ENCODE data around the gene LYRM1.
"Not testable (repeated sequence)": the region's sequence is repeated elsewhere in the genome, so short reads cannot be mapped to it uniquely, and the experiment has no call there.

Gene LYRM1, protein sequence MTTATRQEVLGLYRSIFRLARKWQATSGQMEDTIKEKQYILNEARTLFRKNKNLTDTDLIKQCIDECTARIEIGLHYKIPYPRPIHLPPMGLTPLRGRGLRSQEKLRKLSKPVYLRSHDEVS

GRCh38 chr16:20900299-20901067 lies at the start of gene LYRM1, which contains the start of gene DCUN1D3:
LYRM1 (plus strand) TSS chr16:20900771; CDS start chr16:20915556, 14,785 bp downstream.
DCUN1D3 (minus strand) TSS chr16:20900358; CDS start chr16:20862538, 37,820 bp downstream.
- DNase-seq (ENCODE audit: extremely low read depth in 1 of 2, low read depth in 1 of 2): peak; percentile 77 to 78

DNA sequence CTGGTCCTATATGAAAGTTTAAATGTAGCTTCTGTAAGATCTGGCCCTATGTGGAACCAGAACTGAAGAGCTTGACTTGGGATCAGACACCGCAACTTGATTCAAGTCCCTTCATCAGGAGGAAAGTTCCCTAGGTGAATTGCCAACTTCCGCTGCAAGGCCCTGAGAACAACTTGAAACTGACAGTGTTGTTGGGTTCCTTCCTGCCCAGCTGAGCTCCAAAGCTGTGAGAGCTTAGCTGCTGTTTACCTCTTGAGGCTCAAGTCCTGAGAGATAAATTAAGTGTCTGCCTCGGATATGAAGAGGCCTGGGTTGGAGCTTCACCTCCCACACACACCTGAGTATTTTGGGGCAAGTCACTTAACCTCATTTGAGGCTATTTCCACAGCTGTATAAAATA lies 49.6 kb upstream of the LYRM1 start:
- DNase-seq (ENCODE audit: extremely low read depth in 1 of 2, low read depth in 1 of 2): no peak

DNA sequence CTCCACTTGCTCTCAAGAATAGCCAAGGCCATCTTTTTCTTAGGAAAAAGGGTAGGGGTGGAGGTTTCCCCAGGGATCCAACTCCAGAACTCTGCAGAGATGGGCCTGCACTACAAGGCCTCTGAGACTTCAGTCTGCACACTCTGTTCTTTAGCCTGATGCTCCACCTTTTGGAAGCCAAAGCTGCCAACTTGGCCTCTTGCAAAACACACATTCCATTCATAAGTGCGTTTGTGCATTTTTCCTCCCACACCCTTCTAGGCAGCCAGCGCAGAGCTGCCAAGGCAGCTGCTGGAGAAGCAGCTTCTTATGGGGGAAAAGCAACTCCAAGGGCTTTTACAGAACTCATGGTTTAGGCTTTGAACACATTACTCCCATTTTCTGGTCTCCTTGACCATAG lies 49.0 kb upstream of the LYRM1 start:
- DNase-seq (ENCODE audit: extremely low read depth in 1 of 2, low read depth in 1 of 2): no peak

DNA sequence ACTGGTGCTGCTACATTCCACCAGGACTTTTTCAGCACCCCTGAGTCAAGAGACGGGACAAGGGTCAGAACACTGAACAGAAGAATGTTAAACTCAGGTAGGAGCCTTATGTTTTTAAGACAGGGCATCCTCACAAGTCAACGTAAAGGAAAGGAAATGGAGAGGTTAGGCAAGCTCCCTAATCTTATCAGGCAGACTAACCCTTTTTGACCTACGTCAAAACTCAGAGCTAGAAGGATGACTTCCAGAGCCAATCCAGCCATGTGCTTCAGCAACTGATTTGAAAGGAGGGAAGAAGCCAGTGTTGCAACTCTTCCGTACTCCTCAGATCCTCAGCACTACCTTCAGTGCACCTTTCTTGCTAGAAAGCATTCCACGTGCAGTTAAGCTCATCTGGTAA lies 47.4 kb upstream of the LYRM1 start:
- no peak for DNase-seq (ENCODE audit: extremely low read depth in 1 of 2, low read depth in 1 of 2)

DNA sequence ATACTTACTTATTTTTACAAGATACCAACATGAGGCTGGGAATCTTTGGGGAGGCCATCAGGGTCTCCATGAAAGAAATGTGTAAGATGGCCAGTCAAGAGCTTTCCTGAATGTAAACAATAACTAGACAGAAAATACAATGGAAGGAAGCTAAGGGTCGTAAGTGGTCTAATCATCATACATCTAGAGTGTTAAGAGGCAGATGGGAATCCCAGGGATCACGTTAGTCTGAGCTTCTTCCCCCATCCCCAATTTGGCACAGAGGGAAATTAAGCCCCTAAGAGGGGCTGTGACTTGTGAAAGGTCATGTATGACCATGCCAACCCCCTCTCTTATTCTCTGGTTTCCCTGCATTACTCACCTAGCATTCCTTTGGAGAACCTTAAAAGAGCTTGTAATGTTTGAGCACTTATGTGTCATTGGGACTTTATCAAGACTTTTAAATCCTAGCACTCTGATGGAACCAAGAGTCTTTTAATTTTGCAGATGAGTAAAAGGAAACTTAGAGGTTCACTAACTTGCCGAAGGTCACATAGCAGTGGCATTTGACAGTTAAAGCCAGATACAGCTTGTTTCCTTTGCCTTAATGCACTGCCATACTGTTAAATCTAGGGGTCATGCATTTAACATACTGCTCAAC lies 46.5 kb upstream of the LYRM1 start:
- no peak for DNase-seq (ENCODE audit: extremely low read depth in 1 of 2, low read depth in 1 of 2)

DNA sequence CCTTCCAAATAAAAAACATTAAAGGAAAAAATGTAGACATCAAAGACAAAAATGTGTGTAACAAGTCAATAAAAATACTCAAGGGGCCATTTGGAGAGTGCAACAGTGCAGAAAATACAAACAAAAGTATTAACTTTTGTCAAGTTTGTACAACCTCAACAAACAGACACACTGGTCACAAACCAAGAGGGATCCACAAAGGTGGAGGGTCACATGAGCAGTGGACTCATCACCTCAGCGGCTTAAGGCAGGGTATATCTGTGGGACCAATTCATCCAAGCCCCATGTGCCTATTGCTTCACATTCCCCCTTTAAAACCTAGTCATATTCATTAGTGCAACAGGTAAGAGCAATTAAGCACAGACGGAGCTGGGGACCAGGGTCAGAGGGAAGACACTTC lies 45.6 kb upstream of the LYRM1 start:
- no peak for DNase-seq (ENCODE audit: extremely low read depth in 1 of 2, low read depth in 1 of 2)

GRCh38 chr16:20857281-20857680 lies 43.3 kb upstream of the LYRM1 start:
- no peak for DNase-seq (ENCODE audit: extremely low read depth in 1 of 2, low read depth in 1 of 2)

- no peak for DNase-seq (ENCODE audit: extremely low read depth in 1 of 2, low read depth in 1 of 2)
Observed at GRCh38 chr16:20859229-20859628, 41.3 kb upstream of the LYRM1 start.

DNA sequence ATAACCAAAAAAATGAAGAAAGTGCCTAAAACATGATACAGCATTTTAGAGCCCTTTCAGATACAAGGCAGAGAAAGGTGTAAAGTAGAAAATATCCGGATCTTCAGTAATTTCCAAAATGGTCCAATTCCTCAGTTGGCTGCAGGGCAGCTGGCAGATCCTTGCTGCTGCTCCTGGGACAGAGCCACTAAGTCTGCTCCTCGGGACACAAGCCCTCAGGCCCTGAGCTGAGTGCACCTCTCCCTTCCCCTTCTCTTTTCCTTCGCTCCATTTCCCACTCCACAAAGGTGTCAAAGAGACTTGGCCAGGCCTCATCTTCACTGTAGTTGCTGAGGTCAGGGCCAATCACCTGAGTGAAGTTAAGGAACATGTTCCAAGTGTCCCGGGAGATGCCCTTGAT lies 40.9 kb upstream of the LYRM1 start:
- DNase-seq (ENCODE audit: extremely low read depth in 1 of 2, low read depth in 1 of 2): no peak

GRCh38 chr16:20860361-20860760 lies 40.2 kb upstream of the LYRM1 start:
- no peak for DNase-seq (ENCODE audit: extremely low read depth in 1 of 2, low read depth in 1 of 2)

DNA sequence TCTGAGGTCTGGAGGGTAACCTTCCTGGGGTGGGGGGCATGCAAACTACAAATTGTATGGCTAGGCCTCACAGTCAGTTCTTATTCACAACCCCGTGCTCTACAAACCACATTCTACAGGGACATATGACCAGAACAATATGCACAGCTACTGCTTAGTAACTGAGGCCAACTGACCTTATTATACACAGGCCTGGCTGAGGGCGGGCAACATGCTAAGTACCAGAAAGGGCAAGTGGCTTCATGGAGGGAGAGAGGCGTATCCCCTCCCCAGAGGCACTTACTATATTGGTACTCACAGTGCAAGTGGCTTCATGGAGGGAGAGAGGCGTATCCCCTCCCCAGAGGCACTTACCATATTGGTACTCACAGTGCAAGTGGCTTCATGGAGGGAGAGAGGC lies 39.6 kb upstream of the LYRM1 start:
- not testable (repeated sequence) for DNase-seq (ENCODE audit: extremely low read depth in 1 of 2, low read depth in 1 of 2)

- no peak for DNase-seq (ENCODE audit: extremely low read depth in 1 of 2, low read depth in 1 of 2)
Observed at GRCh38 chr16:20862162-20862960, 38.2 kb upstream of the LYRM1 start.

GRCh38 chr16:20864376-20864775 lies 36.2 kb upstream of the LYRM1 start:
- DNase-seq (ENCODE audit: extremely low read depth in 1 of 2, low read depth in 1 of 2): not testable (repeated sequence)

GRCh38 chr16:20865420-20866131 lies 35.0 kb upstream of the LYRM1 start:
- no peak for DNase-seq (ENCODE audit: extremely low read depth in 1 of 2, low read depth in 1 of 2)

GRCh38 chr16:20866145-20866772 lies 34.3 kb upstream of the LYRM1 start:
- DNase-seq (ENCODE audit: extremely low read depth in 1 of 2, low read depth in 1 of 2): no peak

DNA sequence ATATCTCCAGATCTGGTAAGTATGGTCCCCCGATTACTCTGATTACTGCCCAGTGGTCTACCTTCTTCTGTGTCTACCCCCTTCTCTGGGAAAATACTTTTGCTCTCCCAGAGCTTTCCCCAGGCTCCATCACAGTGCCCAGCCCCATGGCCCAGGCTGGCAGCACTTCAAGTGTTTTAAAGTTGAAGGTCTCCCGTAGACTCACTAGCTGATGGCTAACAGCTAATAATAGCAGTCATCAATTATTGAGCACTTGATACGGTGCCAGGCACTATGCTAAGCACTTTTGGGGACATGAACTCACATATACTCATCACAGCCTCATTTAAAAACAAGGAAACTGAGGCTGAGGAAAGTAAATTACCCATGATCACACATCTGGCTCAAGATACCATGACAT lies 33.8 kb upstream of the LYRM1 start:
- no peak for DNase-seq (ENCODE audit: extremely low read depth in 1 of 2, low read depth in 1 of 2)

GRCh38 chr16:20867585-20867984 lies 33.0 kb upstream of the LYRM1 start:
- DNase-seq (ENCODE audit: extremely low read depth in 1 of 2, low read depth in 1 of 2): no peak

- no peak for DNase-seq (ENCODE audit: extremely low read depth in 1 of 2, low read depth in 1 of 2)
Observed at GRCh38 chr16:20868890-20869289, 31.7 kb upstream of the LYRM1 start.

GRCh38 chr16:20870122-20870820 lies 30.3 kb upstream of the LYRM1 start:
- no peak for DNase-seq (ENCODE audit: extremely low read depth in 1 of 2, low read depth in 1 of 2)

GRCh38 chr16:20871258-20871657 lies 29.3 kb upstream of the LYRM1 start:
- no peak for DNase-seq (ENCODE audit: extremely low read depth in 1 of 2, low read depth in 1 of 2)

Data from activated CD8-positive, alpha-beta memory T cell treated with anti-CD3 and anti-CD28 coated beads for 1 hour (primary cell).